Activated CD8-positive, alpha-beta memory T cell treated with anti-CD3 and anti-CD28 coated beads for 1 hour (primary cell): ENCODE results near the gene RGL2.
A peak's percentile ranks its signal among the peaks of the same experiment; 100 is the strongest.
"Not testable (repeated sequence)": the region's sequence is repeated elsewhere in the genome, so short reads cannot be mapped to it uniquely, and the experiment has no call there.

Experiments used
- DNase-seq, 2 donors: peaks; one replicate each; pipeline ENCODE4 v3.0.0-alpha.2; 2020; ENCODE audit warnings: low read depth in 1 of 2; ENCODE audit errors: extremely low read depth in 1 of 2

RGL2 gene

DNA sequence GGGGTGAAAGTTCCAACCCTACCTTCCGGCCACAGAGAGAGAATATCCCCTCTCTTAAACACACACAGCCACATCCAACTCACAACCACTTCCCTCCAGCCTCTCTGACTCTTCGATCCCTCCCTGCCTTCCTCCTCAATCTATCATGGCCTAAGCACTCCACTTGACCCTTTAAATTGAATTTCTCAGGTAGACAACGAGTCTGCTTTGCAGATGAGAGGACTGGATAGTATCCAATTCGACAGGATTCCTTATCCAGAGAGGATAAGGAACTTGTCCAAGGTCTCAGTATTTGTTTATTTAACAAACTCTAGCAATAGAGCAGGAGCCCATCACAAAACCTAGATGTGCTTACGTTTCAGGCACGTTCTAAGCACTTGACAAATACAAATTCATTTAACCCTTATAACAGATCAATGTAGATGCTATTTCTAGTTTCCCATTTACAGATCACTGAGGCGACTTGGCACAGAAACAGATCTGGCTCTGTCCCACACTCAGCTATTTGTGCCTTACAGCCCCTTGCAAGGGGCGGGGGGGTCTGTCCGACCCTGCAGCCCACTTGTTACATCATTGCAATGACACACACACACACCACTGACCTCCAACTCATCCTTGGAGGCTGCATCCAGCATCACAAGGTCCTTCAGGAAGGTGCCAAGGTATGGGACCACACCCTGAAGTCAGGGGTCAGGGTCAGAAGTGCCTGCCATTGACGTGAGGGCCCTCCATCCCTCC lies 4.5 kb downstream of the RGL2 start:
- DNase-seq, result no peak

DNA sequence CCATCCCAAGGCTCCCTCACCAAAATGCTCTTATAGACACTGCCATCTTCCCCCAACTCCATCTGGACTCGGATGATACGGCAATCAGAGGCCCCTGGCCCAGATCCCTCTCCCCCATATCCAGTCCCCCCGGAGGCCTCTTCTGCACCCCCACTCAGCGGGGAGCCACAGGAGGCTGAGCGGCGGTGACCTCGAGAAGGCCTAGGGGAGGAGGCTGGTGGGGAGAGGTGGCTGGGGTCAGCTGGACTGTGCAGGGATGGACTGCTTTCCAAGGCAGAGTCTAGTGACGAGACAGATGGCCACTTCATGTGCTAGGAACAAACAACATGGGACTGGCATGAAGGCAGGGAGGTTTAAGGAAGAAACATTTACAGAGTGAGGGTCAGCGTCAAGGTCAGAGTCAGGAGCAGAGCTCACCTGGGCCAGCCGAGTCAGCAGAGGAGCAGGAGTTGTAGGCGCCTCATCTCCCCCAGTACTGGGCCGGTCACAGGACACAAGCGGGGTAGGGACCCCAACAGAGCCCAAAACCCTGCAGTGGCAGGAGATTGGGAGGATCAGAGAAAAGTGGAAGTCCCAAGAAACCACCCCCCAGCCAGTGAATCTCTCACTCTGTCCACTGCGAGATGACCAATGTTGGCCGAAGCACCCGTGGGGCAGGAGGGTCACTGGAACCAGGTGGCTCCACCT lies 5.6 kb downstream of the RGL2 start:
- no peak for DNase-seq

DNA sequence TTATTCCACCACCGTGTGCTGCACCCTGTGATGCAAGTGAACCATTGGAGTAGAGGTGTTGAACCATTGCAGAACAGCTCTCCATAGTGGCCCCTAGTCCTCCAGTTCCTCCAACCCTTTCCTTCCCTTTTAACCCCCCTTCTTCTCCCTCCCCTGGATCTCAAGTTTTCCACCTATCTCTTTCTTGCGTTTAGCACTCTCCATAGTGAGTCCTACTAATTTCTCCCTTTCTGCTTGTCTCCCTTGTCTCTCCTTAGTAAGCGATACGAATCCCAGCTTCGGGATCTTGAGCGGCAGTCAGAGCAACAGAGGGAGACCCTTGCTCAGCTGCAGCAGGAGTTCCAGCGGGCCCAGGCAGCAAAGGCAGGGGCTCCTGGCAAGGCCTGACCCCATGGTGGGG lies 8.3 kb downstream of the RGL2 start:
- DNase-seq, result no peak

DNA sequence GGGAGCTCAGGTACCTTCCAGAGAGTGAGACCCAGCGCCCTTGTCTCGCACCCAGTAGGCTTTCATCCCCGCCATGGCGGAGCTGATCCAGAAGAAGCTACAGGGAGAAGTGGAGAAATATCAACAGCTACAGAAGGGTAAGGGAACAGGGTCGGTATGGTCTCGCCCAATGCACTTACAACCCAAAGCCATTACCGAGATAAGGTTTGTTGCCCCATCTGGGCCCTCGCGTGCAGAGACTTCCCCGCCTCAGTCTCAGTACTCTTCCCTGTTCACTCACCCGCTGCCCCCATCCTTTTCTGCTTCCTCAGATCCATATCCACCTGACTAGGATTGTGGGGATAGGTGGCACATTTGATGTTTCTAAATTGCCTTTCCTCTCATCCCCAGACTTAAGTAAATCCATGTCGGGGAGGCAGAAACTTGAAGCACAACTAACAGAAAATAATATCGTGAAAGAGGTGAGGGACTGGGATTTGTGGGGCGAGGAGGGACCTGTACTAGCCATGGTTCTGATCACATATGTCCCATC lies 8.9 kb downstream of the RGL2 start:
- DNase-seq, result no peak

DNA sequence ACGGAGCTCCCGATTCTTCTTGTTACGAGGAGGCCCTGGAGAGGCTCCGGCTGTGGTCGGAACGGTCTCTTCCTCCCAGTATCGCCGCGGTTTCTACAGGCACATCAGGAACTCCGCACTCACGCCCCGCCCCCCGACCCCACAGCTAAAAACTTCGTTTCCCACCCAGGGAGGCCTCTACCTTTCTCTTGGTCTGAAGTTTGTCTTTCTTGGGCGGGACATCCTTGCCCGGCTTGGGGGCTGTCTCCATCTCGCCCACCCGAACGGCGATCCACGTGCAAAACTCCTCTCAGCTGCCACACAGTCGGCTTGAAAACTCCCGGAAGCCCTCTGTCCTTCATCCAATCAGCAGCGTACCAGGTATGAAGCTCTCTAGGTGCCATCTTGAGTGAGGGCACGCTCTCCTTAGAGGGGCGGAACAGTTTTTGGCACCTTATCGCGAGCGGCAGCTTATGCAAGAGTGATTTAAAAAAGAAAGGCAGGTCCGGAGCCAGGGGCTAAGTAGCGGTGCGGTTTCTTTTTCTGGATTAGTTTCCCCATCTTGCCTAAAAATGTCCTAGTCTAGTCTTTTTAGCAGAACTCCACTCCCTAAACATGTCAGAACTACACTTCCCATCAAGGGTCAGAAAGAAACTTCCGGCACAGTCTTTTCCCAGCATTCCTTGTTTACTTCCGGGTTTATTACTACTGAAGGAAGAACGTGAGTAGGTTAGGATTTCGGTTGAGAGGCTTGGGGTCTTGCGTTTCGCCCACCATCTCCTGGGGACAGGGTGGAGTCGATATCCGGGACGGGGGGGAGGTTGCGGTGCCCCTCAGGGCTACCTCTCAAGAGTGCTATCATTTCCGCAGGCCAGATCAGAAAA lies 9.6 kb downstream of the RGL2 start, which contains the start of the genes PFDN6 and WDR46:
TSS of gene PFDN6 (plus strand) at position 681 of the 863 bp plus-strand sequence. CDS start 256 bp downstream, outside the sequence.
TSS of gene WDR46 (minus strand) at position 319 of the 863 bp plus-strand sequence. CDS start at position 250, 69 bp downstream.
- DNase-seq, result peak in 1 of 2 donors; percentile 60

DNA sequence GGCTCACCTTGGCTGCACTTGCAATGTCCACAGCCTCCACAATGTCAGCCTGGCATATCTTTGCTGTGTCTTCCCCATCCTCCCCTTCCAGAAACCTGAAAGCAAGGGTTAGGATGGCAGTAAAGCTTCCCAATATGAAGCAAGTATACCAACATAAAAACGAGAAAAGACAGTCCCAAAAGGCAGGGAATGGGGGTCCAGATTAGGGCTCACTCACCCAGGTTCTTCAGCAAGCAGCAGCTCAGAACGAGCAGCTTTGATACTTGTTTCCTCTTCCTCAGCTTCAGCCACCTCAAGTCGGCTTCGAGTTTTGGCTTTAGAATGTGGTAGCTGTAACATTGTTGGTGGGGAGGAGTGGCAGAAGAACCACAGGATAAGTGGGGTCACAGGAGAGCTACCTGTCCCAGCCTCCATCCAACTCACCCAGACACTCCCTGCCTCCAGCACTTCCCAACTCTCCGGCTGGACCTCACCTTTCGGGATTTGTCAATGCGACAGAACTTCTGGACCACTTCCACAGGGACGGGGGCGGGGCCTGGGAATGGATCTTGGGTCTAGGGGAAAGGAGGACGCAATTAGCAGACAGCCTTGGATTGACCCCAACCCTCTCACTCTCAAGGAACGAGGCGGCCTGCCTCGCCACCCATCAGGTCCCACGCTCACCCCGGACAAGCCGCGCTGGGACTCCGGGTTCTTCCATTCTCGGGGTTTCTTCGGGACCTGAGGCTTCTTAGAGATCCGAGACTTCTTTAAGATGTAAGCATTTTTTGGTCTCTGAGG lies 10.4 kb downstream of the RGL2 start:
- DNase-seq, result no peak

DNA sequence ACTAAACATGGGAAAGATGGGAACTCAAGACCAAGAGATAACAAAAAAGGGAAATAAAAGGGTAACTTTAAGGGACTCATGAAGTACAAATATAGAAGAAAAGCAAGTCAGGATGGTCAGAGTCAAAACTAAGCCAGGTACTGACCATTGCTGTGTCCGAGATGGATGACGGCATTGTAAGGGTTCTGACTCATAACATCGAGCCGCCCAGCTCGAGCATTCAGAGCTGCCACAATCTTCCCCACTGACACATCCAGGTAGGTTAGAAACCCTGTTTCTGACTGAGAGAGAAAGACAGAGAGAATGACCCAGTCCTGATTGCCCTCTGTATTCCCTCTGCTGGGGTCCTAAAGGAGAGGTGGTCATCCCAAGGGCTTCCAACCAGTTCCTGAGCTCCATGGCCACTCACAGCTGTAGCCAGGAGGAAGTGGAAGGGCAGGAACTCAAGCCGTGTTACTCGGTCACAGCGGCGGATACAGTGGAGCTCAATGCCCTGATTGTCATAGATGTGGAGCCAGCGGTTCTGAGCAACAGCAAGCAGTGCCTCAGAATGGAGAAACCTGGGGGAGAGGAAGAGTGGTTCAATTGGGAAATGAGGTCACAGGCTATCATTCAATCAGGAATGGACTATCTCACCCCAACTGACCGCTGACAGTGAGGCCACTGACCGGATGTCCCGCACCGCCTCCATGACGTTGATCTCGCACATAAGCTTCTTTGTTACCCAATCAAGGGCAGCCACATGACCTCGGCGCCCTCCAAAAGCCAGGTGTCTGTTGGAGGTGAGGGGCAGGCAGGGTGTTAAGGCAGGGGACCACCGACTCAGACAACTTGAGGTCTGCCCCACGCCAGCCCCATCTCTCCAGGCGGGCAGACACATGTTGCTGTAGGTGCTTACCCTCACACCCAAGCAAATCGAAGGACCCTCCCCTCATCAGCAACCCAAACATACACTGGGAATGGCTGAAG lies 11.5 kb downstream of the RGL2 start:
- DNase-seq, result no peak

DNA sequence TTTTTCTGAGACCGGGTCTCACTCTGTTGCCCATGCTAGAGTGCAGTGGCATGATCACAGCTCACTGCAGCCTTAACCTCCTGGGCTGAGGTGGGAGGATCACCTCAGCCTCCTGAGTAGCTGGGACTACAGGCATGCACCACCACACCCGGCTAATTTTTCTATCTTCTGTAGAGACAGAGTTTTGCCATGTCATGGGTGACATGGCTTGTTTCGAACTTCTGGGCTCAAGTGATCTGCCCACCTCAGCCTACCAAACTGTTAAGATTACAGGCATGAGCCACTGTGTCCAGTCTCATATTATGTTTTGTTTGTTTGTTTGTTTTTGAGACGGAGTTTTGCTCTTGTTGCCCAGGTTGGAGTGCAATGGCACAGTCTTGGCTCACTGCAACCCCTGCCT lies 13.5 kb downstream of the RGL2 start:
- not testable (repeated sequence) for DNase-seq

DNA sequence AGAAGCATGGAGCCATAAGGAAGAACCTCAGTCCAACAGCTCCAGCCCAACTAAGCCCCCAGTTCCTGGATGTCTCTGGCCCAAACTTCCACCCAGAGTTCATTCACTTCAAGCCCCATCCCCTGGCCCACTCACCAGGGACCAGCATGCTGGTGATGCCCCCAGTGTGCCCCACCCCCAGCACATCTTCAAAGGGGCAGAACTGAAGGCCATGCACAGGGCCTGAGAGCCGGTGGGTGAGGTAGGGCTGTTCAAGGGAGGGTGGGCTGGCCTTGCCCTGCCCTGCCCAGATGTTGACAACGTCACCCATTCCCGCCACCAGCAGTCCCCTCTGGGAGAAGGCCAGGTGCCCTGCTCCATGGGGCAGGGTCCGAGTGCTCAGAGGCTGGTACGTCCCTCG lies 18.2 kb downstream of the RGL2 start:
- no peak for DNase-seq

DNA sequence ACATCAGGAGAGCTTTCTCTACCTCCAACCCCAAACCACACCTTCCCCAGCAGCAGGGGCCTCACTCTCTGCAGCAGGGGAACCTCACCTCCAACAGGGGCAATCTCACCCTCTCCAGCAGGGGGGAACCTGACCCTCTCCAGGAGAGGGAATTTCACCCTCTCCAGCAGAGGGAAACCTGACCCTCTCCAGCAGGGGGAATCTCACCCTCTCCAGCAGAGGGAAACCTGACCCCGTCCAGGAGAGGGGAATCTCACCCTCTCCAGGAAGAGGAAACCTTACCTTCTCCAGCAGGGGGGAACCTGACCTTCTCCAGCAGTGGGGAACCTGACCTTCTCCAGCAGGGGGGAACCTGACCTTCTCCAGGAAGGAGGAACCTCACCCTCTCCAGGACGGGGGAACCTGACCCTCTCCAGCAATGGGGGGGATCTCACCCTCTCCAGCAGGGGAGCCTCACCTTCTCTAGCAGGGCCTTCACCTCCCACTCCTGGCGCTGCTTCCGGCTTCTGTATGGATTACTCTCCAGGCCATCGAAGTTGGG lies 18.7 kb downstream of the RGL2 start:
- no peak for DNase-seq

DNA sequence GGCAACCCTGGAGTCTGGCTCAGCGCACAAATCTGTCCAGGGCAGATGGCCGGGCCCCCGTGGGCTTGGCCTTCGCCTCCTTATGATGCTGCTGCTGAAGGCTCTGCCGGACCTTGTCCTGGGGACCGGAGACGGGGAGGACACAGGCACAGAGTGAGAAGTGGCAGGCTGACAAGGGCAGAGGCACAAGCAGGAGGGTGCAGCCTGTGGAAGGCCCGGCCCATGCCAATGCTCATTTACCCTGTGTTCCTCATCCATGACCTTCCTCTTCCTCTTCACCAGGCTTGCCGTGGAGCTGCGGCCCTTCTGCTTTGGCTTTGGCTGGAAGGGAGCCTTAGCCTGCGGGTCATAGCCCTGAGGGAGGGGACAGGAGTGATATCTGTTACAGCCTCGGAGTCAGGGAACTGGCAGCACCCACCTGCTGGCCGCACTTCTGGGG lies 19.5 kb downstream of the RGL2 start:
- no peak for DNase-seq

DNA sequence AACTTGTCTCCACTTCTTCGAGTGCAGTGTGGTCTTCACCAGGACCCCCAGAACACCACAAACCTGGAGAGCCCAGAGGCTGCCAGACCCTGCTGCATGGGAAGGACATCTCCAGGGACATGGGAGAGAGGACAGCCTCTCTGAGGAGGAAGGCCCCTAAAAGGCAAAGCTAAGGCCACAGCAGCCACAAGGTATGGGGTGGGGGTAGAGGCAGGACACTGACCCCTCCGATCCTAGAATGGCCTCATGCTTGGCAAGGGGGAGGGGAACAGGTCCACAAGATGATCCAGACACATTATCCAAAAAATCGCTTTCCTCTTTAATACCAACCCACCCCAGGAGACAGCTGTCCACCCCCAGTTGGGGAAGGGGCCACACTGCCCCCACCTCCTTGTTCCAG lies 19.9 kb downstream of the RGL2 start:
- no peak for DNase-seq

DNA sequence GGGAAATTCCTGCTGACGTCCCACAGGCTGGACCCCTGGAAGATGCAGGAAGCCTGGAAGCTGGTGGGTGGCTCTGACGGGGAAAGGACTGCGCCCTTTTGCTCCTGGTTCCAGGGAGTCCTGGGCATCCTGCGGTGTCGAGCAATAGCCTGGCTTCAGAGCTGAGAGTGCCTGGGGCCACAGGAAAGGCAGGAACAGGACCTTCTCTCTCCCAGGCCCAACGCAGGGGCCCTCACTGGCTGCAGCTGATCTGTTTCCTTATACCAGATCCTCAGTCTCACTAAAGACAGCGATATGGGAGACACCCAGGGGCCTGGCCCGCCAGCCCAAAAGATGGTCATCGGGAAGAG lies 20.4 kb downstream of the RGL2 start:
- DNase-seq, result no peak

DNA sequence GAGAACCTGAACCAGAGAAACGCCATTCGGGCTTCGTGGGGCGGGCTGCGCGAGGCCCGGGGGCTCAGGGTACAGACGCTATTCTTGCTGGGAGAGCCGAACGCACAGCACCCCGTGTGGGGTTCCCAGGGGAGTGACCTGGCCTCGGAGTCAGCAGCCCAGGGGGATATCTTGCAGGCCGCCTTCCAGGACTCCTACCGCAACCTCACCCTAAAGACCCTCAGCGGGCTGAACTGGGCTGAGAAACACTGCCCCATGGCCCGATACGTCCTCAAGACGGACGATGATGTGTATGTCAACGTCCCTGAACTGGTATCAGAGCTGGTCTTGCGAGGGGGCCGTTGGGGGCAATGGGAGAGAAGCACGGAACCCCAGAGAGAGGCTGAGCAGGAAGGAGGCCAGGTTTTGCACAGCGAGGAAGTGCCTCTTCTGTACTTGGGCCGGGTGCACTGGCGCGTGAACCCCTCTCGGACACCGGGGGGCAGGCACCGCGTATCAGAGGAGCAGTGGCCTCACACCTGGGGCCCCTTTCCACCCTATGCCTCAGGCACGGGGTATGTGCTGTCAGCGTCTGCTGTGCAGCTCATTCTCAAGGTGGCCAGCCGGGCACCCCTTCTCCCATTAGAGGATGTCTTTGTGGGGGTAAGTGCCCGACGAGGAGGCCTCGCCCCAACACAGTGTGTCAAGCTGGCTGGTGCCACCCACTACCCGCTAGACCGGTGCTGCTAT lies 20.9 kb downstream of the RGL2 start:
- DNase-seq, result no peak

DNA sequence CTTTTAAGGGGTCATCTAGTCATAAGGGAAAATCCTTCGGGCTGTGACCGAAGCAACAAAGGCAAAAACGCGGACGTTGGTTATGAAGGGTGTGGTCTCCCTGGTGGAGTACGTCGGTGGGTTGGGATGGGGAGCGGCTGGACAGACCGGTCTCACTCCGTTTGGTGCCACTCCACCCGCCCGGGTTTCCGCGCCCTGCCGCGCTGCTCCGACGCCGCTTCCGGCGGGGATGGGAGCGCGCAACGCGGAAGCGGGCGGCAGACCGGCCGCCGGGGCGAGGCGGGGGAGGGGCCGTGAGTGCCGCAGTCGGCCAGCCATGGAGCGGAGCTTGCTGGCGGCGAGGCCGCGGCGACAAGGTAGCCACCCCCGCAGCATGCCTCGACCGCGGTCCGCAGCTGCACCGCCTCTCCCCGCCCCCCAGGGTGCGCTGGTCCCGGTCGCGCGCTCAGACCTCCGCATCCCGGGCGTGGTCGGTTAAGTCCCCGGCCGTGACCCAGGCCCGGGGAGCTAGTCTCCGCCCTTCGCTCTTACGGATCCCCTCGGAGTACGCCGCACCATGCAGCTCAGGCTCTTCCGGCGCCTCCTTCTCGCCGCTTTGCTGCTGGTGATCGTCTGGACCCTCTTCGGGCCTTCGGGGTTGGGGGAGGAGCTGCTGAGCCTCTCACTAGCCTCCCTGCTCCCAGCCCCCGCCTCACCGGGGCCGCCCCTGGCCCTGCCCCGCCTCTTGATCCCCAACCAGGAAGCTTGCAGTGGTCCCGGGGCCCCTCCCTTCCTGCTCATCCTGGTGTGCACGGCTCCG lies 21.7 kb downstream of the RGL2 start, which contains the start of gene B3GALT4:
TSS of gene B3GALT4 (plus strand) at position 260 of the 799 bp plus-strand sequence. CDS start at position 557, 297 bp downstream.
- DNase-seq, result peak in 1 of 2 donors; percentile 52

DNA sequence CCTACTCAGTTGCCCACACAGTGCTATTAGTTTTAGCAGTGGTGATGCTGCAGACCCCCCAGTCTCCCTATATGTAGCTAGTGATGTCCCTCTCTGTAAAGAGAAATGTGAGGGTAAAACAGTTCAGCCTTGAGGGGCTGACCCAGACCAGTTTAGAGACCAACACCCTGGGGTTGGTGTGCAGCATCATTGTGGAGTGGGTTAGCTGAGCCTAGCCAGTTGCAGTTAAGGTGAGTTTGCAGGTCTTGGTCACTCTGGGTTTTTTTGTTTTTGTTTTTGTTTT lies 22.2 kb downstream of the RGL2 start:
- DNase-seq, result no peak

DNA sequence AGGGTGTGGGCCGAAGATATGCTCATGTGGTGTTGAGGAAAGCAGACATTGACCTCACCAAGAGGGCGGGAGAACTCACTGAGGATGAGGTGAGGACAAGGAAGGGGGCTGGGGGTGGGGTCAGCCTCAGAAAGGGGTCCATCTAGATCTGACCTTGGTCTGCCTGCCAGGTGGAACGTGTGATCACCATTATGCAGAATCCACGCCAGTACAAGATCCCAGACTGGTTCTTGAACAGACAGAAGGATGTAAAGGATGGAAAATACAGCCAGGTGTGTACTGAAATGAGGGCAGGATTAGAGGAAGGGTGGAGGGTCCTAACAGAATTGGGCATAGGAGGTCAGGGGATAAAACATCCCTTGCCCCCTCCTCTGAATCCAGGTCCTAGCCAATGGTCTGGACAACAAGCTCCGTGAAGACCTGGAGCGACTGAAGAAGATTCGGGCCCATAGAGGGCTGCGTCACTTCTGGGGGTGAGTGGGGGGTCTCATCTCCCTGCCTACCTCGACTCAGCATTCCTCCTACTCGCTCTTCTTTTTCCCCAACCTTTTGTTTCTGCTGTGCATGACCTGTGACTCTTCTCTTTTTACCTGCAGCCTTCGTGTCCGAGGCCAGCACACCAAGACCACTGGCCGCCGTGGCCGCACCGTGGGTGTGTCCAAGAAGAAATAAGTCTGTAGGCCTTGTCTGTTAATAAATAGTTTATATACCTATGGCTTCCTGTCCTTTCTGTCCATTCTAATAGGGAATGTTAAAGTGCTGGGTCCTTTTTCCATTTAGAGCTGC lies 22.8 kb downstream of the RGL2 start:
- not testable (repeated sequence) for DNase-seq
